Gastroesophageal sphincter (tissue), 3 donors: ENCODE data around the gene PPP1CB.
A peak's percentile ranks its signal among the peaks of the same experiment; 100 is the strongest.

Source experiments
- CTCF ChIP-seq, 4 experiments: fragments of 200-600 bp in 2 of 4; fragments of 450-650 bp in 2 of 4; sonication (generic) in 1 of 4; IDR thresholded peaks; one replicate each; pipeline ENCODE4 v1.5.1; 2017 to 2019; ENCODE audit warnings: antibody characterized with exemption in 4 of 4, mild to moderate bottlenecking in 2 of 4, moderate library complexity in 2 of 4
- EP300 ChIP-seq: sonication (generic); formaldehyde crosslinking; IDR thresholded peaks from one replicate; pipeline ENCODE4 v1.6.1; 2017; ENCODE audit warnings: antibody characterized with exemption, mild to moderate bottlenecking
- POLR2AphosphoS5 ChIP-seq: sonication (generic); formaldehyde crosslinking; IDR thresholded peaks from one replicate; pipeline ENCODE4 v1.6.1; 2017; ENCODE audit warnings: antibody characterized with exemption

GRCh38 chr2:28751956-28752630 lies 463 bp downstream of the PPP1CB start:
- no peak for TF ChIP-seq CTCF (IDR thresholded peaks at IDR 0.05)
- TF ChIP-seq POLR2AphosphoS5: peak; percentile 91
- no peak for TF ChIP-seq EP300
